ENCODE measurements around the gene CDK1. TPM values are rescaled to one million over a fixed set of nuclear protein-coding genes. Genes with fewer than 3 reads are reported as not detected.

The CDK1 gene
- total RNA-seq, 1 experiment from 2014 or later = 98.9 TPM

DNA sequence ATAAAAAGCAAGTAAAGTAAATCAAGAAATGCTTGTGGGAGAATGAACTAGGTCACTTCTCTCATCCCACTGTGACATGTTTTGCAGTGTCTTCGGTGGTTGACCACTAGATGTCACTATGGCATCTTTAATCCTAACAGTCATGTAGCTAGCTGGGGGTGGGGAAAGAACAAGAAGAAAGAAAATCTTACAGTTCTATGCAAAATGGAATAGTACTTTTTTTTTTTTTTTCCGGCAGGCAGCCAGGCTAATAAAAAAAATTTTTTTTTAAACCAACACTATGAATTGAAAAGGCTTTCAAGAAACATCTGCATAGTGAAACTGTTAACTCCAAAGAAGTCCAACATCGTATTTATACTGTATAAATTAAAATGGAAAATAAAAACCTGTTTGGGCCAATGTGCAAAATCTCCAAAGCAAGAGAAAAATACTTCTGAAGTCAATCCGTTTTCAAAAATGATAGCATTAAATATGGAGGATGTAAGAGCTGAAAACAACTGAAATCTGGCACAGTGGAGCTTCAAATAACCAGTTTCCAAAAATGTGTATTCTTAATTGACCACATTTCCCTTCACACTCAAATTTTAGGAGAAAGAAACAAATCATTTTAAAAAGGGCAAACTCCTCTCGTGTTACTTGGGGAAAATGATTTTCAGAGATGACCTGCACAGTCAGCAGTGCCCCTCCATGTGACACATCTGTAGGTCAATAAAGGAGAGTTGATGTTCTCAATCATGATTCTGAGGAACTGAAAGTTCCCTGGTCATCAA is 38.5 kb downstream of the CDK1 start:
- Mint-ChIP-seq H3K27me3 (ENCODE audit: low read depth) (no peaks in the 10 kb centered on the region), H3K9me3 (no peaks in the 10 kb centered on the region), H3K4me1 (peaks cover 13% of the 10 kb centered on the region), H3K36me3 (no peaks in the 10 kb centered on the region), H3K4me3 (no peak overlapping the region), H3K27ac (no peak overlapping the region)
- DNase-seq (ENCODE audit: low spot score) (no peak), ATAC-seq (peak; percentile 75)
- no peak for TF ChIP-seq PREB (CRISPR knock-in tag; IDR thresholded peaks at IDR 0.05; ENCODE audit: borderline replicate concordance)
- TF ChIP-seq, protein P1, sequence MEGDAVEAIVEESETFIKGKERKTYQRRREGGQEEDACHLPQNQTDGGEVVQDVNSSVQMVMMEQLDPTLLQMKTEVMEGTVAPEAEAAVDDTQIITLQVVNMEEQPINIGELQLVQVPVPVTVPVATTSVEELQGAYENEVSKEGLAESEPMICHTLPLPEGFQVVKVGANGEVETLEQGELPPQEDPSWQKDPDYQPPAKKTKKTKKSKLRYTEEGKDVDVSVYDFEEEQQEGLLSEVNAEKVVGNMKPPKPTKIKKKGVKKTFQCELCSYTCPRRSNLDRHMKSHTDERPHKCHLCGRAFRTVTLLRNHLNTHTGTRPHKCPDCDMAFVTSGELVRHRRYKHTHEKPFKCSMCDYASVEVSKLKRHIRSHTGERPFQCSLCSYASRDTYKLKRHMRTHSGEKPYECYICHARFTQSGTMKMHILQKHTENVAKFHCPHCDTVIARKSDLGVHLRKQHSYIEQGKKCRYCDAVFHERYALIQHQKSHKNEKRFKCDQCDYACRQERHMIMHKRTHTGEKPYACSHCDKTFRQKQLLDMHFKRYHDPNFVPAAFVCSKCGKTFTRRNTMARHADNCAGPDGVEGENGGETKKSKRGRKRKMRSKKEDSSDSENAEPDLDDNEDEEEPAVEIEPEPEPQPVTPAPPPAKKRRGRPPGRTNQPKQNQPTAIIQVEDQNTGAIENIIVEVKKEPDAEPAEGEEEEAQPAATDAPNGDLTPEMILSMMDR (IDR thresholded peaks at IDR 0.05) = peak; percentile 70
- POLR2A ChIA-PET = interaction anchor here (0.7 kb wide), 1 partner anchor 14 kb away, joined by 3 read pairs; no protein-coding TSS in a partner anchor
- CTCF ChIA-PET = interaction anchor here (0.5 to 1.3 kb wide), 11 partner anchors 10 to 936 kb away, joined by 3 to 5 read pairs (median 3); no protein-coding TSS in a partner anchor

- H3K4me1 Mint-ChIP-seq = peaks cover 13% of the 10 kb centered on the region
- no peak overlapping the region for H3K27ac Mint-ChIP-seq
- no peak for ATAC-seq
- no peaks in the 10 kb centered on the region for H3K9me3 Mint-ChIP-seq
- POLR2A ChIA-PET = no interaction called here
- no peaks in the 10 kb centered on the region for H3K27me3 Mint-ChIP-seq (ENCODE audit: low read depth)
- no peak for DNase-seq (ENCODE audit: low spot score)
- CTCF ChIA-PET = interaction anchor here (0.9 to 1.3 kb wide), 3 partner anchors 10 to 373 kb away, joined by 3 to 5 read pairs (median 5); no protein-coding TSS in a partner anchor
- TF ChIP-seq ZNF121 (CRISPR knock-in tag; IDR thresholded peaks at IDR 0.05) (no peak), NR1H2 (CRISPR knock-in tag; IDR thresholded peaks at IDR 0.05) (no peak), JAZF1 (CRISPR knock-in tag; IDR thresholded peaks at IDR 0.05) (no peak), GTF2I (CRISPR knock-in tag; conservative IDR thresholded peaks at IDR 0.05) (no peak), RELA (CRISPR knock-in tag; IDR thresholded peaks at IDR 0.05; ENCODE audit: borderline replicate concordance) (no peak), KAT7 (CRISPR knock-in tag; IDR thresholded peaks at IDR 0.05; ENCODE audit: borderline replicate concordance) (no peak), NFATC4 (CRISPR knock-in tag; IDR thresholded peaks at IDR 0.05) (no peak), NFYB (CRISPR knock-in tag; conservative IDR thresholded peaks at IDR 0.05; ENCODE audit: low read depth) (no peak), RORB (CRISPR knock-in tag; IDR thresholded peaks at IDR 0.05) (no peak)
- TF ChIP-seq, protein P2, sequence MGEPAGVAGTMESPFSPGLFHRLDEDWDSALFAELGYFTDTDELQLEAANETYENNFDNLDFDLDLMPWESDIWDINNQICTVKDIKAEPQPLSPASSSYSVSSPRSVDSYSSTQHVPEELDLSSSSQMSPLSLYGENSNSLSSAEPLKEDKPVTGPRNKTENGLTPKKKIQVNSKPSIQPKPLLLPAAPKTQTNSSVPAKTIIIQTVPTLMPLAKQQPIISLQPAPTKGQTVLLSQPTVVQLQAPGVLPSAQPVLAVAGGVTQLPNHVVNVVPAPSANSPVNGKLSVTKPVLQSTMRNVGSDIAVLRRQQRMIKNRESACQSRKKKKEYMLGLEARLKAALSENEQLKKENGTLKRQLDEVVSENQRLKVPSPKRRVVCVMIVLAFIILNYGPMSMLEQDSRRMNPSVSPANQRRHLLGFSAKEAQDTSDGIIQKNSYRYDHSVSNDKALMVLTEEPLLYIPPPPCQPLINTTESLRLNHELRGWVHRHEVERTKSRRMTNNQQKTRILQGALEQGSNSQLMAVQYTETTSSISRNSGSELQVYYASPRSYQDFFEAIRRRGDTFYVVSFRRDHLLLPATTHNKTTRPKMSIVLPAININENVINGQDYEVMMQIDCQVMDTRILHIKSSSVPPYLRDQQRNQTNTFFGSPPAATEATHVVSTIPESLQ (CRISPR knock-in tag; IDR thresholded peaks at IDR 0.05) = no peak
- TF ChIP-seq, protein P3, sequence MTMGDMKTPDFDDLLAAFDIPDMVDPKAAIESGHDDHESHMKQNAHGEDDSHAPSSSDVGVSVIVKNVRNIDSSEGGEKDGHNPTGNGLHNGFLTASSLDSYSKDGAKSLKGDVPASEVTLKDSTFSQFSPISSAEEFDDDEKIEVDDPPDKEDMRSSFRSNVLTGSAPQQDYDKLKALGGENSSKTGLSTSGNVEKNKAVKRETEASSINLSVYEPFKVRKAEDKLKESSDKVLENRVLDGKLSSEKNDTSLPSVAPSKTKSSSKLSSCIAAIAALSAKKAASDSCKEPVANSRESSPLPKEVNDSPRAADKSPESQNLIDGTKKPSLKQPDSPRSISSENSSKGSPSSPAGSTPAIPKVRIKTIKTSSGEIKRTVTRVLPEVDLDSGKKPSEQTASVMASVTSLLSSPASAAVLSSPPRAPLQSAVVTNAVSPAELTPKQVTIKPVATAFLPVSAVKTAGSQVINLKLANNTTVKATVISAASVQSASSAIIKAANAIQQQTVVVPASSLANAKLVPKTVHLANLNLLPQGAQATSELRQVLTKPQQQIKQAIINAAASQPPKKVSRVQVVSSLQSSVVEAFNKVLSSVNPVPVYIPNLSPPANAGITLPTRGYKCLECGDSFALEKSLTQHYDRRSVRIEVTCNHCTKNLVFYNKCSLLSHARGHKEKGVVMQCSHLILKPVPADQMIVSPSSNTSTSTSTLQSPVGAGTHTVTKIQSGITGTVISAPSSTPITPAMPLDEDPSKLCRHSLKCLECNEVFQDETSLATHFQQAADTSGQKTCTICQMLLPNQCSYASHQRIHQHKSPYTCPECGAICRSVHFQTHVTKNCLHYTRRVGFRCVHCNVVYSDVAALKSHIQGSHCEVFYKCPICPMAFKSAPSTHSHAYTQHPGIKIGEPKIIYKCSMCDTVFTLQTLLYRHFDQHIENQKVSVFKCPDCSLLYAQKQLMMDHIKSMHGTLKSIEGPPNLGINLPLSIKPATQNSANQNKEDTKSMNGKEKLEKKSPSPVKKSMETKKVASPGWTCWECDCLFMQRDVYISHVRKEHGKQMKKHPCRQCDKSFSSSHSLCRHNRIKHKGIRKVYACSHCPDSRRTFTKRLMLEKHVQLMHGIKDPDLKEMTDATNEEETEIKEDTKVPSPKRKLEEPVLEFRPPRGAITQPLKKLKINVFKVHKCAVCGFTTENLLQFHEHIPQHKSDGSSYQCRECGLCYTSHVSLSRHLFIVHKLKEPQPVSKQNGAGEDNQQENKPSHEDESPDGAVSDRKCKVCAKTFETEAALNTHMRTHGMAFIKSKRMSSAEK (CRISPR knock-in tag; IDR thresholded peaks at IDR 0.05; ENCODE audit: borderline replicate concordance) = no peak
- TF ChIP-seq, protein P4, sequence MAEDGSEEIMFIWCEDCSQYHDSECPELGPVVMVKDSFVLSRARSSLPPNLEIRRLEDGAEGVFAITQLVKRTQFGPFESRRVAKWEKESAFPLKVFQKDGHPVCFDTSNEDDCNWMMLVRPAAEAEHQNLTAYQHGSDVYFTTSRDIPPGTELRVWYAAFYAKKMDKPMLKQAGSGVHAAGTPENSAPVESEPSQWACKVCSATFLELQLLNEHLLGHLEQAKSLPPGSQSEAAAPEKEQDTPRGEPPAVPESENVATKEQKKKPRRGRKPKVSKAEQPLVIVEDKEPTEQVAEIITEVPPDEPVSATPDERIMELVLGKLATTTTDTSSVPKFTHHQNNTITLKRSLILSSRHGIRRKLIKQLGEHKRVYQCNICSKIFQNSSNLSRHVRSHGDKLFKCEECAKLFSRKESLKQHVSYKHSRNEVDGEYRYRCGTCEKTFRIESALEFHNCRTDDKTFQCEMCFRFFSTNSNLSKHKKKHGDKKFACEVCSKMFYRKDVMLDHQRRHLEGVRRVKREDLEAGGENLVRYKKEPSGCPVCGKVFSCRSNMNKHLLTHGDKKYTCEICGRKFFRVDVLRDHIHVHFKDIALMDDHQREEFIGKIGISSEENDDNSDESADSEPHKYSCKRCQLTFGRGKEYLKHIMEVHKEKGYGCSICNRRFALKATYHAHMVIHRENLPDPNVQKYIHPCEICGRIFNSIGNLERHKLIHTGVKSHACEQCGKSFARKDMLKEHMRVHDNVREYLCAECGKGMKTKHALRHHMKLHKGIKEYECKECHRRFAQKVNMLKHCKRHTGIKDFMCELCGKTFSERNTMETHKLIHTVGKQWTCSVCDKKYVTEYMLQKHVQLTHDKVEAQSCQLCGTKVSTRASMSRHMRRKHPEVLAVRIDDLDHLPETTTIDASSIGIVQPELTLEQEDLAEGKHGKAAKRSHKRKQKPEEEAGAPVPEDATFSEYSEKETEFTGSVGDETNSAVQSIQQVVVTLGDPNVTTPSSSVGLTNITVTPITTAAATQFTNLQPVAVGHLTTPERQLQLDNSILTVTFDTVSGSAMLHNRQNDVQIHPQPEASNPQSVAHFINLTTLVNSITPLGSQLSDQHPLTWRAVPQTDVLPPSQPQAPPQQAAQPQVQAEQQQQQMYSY (CRISPR knock-in tag; IDR thresholded peaks at IDR 0.05) = no peak
- TF ChIP-seq, protein P5, sequence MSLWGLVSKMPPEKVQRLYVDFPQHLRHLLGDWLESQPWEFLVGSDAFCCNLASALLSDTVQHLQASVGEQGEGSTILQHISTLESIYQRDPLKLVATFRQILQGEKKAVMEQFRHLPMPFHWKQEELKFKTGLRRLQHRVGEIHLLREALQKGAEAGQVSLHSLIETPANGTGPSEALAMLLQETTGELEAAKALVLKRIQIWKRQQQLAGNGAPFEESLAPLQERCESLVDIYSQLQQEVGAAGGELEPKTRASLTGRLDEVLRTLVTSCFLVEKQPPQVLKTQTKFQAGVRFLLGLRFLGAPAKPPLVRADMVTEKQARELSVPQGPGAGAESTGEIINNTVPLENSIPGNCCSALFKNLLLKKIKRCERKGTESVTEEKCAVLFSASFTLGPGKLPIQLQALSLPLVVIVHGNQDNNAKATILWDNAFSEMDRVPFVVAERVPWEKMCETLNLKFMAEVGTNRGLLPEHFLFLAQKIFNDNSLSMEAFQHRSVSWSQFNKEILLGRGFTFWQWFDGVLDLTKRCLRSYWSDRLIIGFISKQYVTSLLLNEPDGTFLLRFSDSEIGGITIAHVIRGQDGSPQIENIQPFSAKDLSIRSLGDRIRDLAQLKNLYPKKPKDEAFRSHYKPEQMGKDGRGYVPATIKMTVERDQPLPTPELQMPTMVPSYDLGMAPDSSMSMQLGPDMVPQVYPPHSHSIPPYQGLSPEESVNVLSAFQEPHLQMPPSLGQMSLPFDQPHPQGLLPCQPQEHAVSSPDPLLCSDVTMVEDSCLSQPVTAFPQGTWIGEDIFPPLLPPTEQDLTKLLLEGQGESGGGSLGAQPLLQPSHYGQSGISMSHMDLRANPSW (CRISPR knock-in tag; conservative IDR thresholded peaks at IDR 0.05; ENCODE audit: low read depth) = no peak
- TF ChIP-seq, protein P6, sequence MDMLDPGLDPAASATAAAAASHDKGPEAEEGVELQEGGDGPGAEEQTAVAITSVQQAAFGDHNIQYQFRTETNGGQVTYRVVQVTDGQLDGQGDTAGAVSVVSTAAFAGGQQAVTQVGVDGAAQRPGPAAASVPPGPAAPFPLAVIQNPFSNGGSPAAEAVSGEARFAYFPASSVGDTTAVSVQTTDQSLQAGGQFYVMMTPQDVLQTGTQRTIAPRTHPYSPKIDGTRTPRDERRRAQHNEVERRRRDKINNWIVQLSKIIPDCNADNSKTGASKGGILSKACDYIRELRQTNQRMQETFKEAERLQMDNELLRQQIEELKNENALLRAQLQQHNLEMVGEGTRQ (CRISPR knock-in tag; IDR thresholded peaks at IDR 0.05) = no peak
- H3K4me3 Mint-ChIP-seq = no peak overlapping the region
- no peaks in the 10 kb centered on the region for H3K36me3 Mint-ChIP-seq
Observed at GRCh38 chr10:60817398-60817805, 39.1 kb downstream of the CDK1 start.

All from WTC11 (cell line).